Prostate gland (tissue), 2 donors: Measurements from ENCODE around the gene TMEM237.

Source experiments
- POLR2A ChIP-seq: fragments of 450-650 bp; IDR thresholded peaks from one replicate; pipeline ENCODE4 v1.6.1; 2016; ENCODE audit warnings: antibody characterized with exemption, mild to moderate bottlenecking
- POLR2AphosphoS5 ChIP-seq: sonication (generic); formaldehyde crosslinking; IDR thresholded peaks from one replicate; pipeline ENCODE4 v1.6.1; 2017; ENCODE audit warnings: antibody characterized with exemption
- TF ChIP-seq, protein P1 (sequence below), 4 experiments: fragments of 200-600 bp in 2 of 4; fragments of 450-650 bp in 2 of 4; sonication (generic) in 2 of 4; IDR thresholded peaks; 1 replicate in 3 of 4; 2 replicates in 1 of 4; pipeline ENCODE4 v1.5.1; 2016 to 2019; ENCODE audit warnings: antibody characterized with exemption in 4 of 4, mild to moderate bottlenecking in 2 of 4, moderate library complexity in 2 of 4

- TF ChIP-seq, protein P1, sequence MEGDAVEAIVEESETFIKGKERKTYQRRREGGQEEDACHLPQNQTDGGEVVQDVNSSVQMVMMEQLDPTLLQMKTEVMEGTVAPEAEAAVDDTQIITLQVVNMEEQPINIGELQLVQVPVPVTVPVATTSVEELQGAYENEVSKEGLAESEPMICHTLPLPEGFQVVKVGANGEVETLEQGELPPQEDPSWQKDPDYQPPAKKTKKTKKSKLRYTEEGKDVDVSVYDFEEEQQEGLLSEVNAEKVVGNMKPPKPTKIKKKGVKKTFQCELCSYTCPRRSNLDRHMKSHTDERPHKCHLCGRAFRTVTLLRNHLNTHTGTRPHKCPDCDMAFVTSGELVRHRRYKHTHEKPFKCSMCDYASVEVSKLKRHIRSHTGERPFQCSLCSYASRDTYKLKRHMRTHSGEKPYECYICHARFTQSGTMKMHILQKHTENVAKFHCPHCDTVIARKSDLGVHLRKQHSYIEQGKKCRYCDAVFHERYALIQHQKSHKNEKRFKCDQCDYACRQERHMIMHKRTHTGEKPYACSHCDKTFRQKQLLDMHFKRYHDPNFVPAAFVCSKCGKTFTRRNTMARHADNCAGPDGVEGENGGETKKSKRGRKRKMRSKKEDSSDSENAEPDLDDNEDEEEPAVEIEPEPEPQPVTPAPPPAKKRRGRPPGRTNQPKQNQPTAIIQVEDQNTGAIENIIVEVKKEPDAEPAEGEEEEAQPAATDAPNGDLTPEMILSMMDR (IDR thresholded peaks at IDR 0.05): no peak
- no peak for TF ChIP-seq POLR2A
- TF ChIP-seq POLR2AphosphoS5: no peak
These were observed 41.9 kb upstream of the TMEM237 start for GRCh38 chr2:201685156-201685555.
